Hepatocyte (in vitro differentiated cells): ENCODE results near the gene CSH2.

Experiments
- CTCF ChIP-seq: fragments of 200-600 bp; sonication (generic); IDR thresholded peaks from 2 replicates; pipeline ENCODE4 v1.5.1; 2016; ENCODE audit warnings: antibody characterized with exemption, mild to moderate bottlenecking; ENCODE audit not compliant: poor library complexity
- EZH2phosphoT487 ChIP-seq: fragments of 200-600 bp; sonication (generic); IDR thresholded peaks from one replicate; pipeline ENCODE4 v1.6.1; 2018; ENCODE audit warnings: antibody characterized with exemption, mild to moderate bottlenecking, low read depth, moderate library complexity; ENCODE audit not compliant: unreplicated experiment, severe bottlenecking

- TF ChIP-seq CTCF, result no peak
- no peak for TF ChIP-seq EZH2phosphoT487
Observed at GRCh38 chr17:63842173-63842539, 31.3 kb downstream of the CSH2 start.
